Measurements from ENCODE around the gene XKR8.
A peak's percentile ranks its signal among the peaks of the same experiment; 100 is the strongest.
"Not testable (repeated sequence)": the region's sequence is repeated elsewhere in the genome, so short reads cannot be mapped to it uniquely, and the experiment has no call there.

Gene XKR8

GRCh38 chr1:27994060-27994459 is 34.3 kb downstream of the XKR8 start:
- peak in 1 of 2 experiments; percentile 31 for DNase-seq

- not testable (repeated sequence) for DNase-seq
These were observed 34.8 kb downstream of the XKR8 start for GRCh38 chr1:27994526-27994925.

DNA sequence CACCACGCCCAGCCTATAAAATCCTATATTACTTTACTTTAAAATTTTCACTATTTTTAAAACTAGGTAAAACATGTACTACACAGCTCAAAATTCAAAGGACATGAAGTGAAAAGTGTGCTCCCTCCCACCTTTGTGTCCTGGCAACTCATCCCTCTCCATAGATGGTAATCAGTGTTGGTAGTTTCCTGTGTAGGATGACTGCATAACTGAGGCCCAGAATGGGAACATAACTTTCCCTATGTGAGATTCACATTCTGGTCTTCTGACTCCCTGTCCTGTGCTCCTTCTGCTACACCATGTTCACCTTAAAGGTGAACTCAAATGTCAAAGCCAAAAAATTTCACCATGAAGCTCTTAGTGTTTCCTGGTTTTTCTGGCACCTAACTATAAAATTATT is 39.3 kb downstream of the XKR8 start:
- no peak for DNase-seq

DNA sequence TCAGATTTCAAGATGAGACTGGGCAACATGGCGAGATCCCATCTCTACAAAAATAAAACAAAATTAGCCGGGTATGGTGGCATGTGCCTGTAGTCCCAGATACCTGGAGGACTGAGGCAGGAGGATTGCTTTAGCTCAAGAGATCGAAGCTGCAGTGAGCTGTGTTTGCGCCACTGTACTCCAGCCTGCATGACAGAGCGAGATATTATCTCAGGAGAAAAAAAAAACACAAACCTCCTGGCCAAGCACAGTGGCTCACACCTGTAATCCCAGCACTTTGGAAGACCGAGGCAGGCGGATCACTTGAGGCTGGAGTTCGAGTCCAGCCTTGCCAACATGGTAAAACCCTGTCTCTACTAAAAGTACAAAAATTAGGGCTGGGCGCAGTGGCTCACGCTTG is 42.8 kb downstream of the XKR8 start:
- no peak for DNase-seq

GRCh38 chr1:28003117-28003516 is 43.3 kb downstream of the XKR8 start:
- not testable (repeated sequence) for DNase-seq

DNA sequence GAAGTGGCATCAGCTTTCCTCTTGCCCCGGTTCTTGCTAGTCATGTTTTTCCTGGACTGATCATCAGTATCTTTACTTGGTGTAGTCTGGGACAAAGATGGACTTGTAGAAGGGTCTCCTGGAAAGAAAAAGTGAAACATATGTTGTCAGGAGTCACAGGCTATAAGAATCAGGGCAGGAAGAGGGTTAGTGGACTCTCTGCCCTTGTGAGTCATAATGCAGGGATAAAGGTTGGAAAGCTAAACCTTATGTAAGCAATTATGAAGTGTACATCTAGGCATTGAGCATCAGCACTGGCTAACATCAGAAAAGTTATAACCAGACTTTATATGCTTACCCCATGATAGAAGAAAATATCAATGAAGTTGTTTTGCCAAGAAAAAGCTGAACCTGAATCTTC is 51.2 kb downstream of the XKR8 start:
- no peak for DNase-seq
